Thoracic aorta (tissue), 2 donors: ENCODE results near the gene EFR3B. TPM values are rescaled to one million over a fixed set of nuclear protein-coding genes. Genes with fewer than 3 reads are reported as not detected.

Source experiments
- ATAC-seq: fragments of 150-250 bp; one replicate; pipeline ENCODE4 v1.8.0; 2017; ENCODE audit warnings: low read depth; ENCODE audit not compliant: insufficient number of reproducible peaks, low FRiP score
- DNase-seq: peaks from one replicate; pipeline ENCODE4 v3.0.0-alpha.2; 2020; ENCODE audit warnings: low spot score
- H3K27ac ChIP-seq, 2 donors: fragments of 200-600 bp; sonication (generic); 1 replicate in 1 of 2; 2 replicates in 1 of 2; pipeline ENCODE4 v1.5.1; 2016; ENCODE audit warnings: mild to moderate bottlenecking in 2 of 2, moderate library complexity in 2 of 2
- H3K27me3 ChIP-seq: fragments of 200-600 bp; sonication (generic); replicated peaks from 2 replicates; pipeline ENCODE4 v1.6.0; 2016; ENCODE audit warnings: mild to moderate bottlenecking; ENCODE audit not compliant: insufficient read depth
- H3K36me3 ChIP-seq: fragments of 200-600 bp; sonication (generic); one replicate; pipeline ENCODE4 v1.5.1; 2016
- H3K4me1 ChIP-seq, 2 donors: fragments of 200-600 bp; sonication (generic); 1 replicate in 1 of 2; 2 replicates in 1 of 2; pipeline versions ENCODE4 v1.5.1 to v1.6.0; 2016; ENCODE audit warnings: low read depth in 2 of 2, mild to moderate bottlenecking in 1 of 2; ENCODE audit not compliant: control insufficient read depth in 1 of 2
- H3K4me3 ChIP-seq: fragments of 200-600 bp; sonication (generic); 2 replicates; pipeline ENCODE4 v1.5.1; 2016; ENCODE audit warnings: mild to moderate bottlenecking
- H3K9me3 ChIP-seq: fragments of 200-600 bp; sonication (generic); 2 replicates; pipeline ENCODE4 v1.5.1; 2016
- CTCF ChIP-seq: fragments of 200-600 bp; sonication (generic); IDR thresholded peaks from one replicate; pipeline ENCODE4 v1.5.1; 2019; ENCODE audit warnings: antibody characterized with exemption
- total RNA-seq, 2 donors: library from RNA; depleted of rRNA; stranded (reverse); fragments of >200 nt; gene quantifications; one replicate each; pipeline versions ENCODE4 v1.1.0 to v1.2.3, GENCODE V29; 2016

EFR3B gene
- total RNA-seq, 2 donors from 2014 or later = 0.81 to 1.4 TPM

GRCh38 chr2:25194576-25195122 lies 152.8 kb downstream of the EFR3B start:
- Histone ChIP-seq H3K9me3 (no peaks in the 10 kb centered on the region), H3K27ac (no peak overlapping the region), H3K4me1 (no peaks in the 10 kb centered on the region), H3K4me3 (no peak overlapping the region), H3K36me3 (no peaks in the 10 kb centered on the region), H3K27me3 (no peaks in the 10 kb centered on the region)
- DNase-seq (no peak), ATAC-seq (no peak)
- no peak for TF ChIP-seq CTCF

- H3K27ac ChIP-seq = no peak overlapping the region
- no peaks in the 10 kb centered on the region for H3K27me3 ChIP-seq
- ATAC-seq = no peak
- no peaks in the 10 kb centered on the region for H3K4me1 ChIP-seq
- no peak for DNase-seq
- H3K36me3 ChIP-seq = no peaks in the 10 kb centered on the region
- H3K9me3 ChIP-seq = no peaks in the 10 kb centered on the region
- no peak for TF ChIP-seq CTCF
- no peak overlapping the region for H3K4me3 ChIP-seq
Measured at GRCh38 chr2:25197336-25198208, 155.7 kb downstream of the EFR3B start.

GRCh38 chr2:25198209-25198525 lies 156.3 kb downstream of the EFR3B start:
- Histone ChIP-seq H3K27ac (no peak overlapping the region), H3K4me1 (no peaks in the 10 kb centered on the region), H3K36me3 (no peaks in the 10 kb centered on the region), H3K9me3 (no peaks in the 10 kb centered on the region), H3K27me3 (no peaks in the 10 kb centered on the region), H3K4me3 (no peak overlapping the region)
- ATAC-seq (no peak), DNase-seq (no peak)
- TF ChIP-seq CTCF = no peak

- ATAC-seq = no peak
- no peaks in the 10 kb centered on the region for H3K9me3 ChIP-seq
- DNase-seq = no peak
Measured at GRCh38 chr2:25198576-25198975, 156.7 kb downstream of the EFR3B start.

More at GRCh38 chr2:25198576-25198975, 156.7 kb downstream of the EFR3B start:
- Histone ChIP-seq H3K4me1 (no peaks in the 10 kb centered on the region), H3K36me3 (no peaks in the 10 kb centered on the region), H3K27ac (no peak overlapping the region), H3K27me3 (no peaks in the 10 kb centered on the region), H3K4me3 (no peak overlapping the region)
- no peak for TF ChIP-seq CTCF
